Esophagus squamous epithelium (tissue), 5 donors: ENCODE results near the gene MLKL. TPM values are rescaled to one million over a fixed set of nuclear protein-coding genes. Genes with fewer than 3 reads are reported as not detected.

Experiments
- DNase-seq: peaks from one replicate; lab custom pipeline; 2025; lab: John Stamatoyannopoulos, UW
- H3K27ac ChIP-seq, 4 donors: fragments of 200-600 bp; sonication (generic); one replicate each; pipeline ENCODE4 v1.5.1; 2016 to 2019; ENCODE audit warnings: mild to moderate bottlenecking in 1 of 4
- H3K27me3 ChIP-seq, 4 donors: fragments of 200-600 bp; sonication (generic); 1 replicate in 3 of 4; 2 replicates in 1 of 4; pipeline versions ENCODE4 v1.5.1 to v1.6.0; 2017 to 2021; ENCODE audit warnings: antibody characterized with exemption in 1 of 4
- H3K36me3 ChIP-seq, 3 donors: fragments of 200-600 bp; sonication (generic); one replicate each; pipeline ENCODE4 v1.5.1; 2016 to 2019
- H3K4me1 ChIP-seq, 3 donors: fragments of 200-600 bp; sonication (generic); one replicate each; pipeline ENCODE4 v1.5.1; 2017 to 2019
- H3K4me3 ChIP-seq, 4 donors: fragments of 200-600 bp; sonication (generic); 1 replicate in 3 of 4; 2 replicates in 1 of 4; pipeline ENCODE4 v1.5.1; 2016 to 2019; ENCODE audit warnings: mild to moderate bottlenecking in 2 of 4, moderate library complexity in 1 of 4
- H3K9me3 ChIP-seq, 3 donors: fragments of 200-600 bp; sonication (generic); one replicate each; pipeline ENCODE4 v1.5.1; 2016 to 2019
- POLR2A ChIP-seq, 4 donors: fragments of 450-650 bp; IDR thresholded peaks; one replicate each; pipeline ENCODE4 v1.6.1; 2017; ENCODE audit warnings: antibody characterized with exemption in 4 of 4, mild to moderate bottlenecking in 4 of 4, moderate library complexity in 3 of 4
- WGBS, 2 donors: methylation state at CpG; one replicate each; pipeline ENCODE4 v1.1.5; 2018; 5-methylcytosine and 5-hydroxymethylcytosine counted together
- intact Hi-C: fragments of 100-400 bp; cut with DNase I; formaldehyde crosslinking; loops from one replicate; pipeline ENCODE4 v1.15.0; 2022
- total RNA-seq, 4 donors: library from RNA; depleted of rRNA; stranded (reverse); fragments of >200 nt; gene quantifications; one replicate each; pipeline ENCODE4 v1.1.0, GENCODE V29; 2016
- TF ChIP-seq, protein P1 (sequence below), 6 experiments: fragments of 450-650 bp in 4 of 6; fragments of 200-600 bp in 2 of 6; sonication (generic) in 2 of 6; IDR thresholded peaks; one replicate each; pipeline ENCODE4 v1.5.1; 2016 to 2019; ENCODE audit warnings: antibody characterized with exemption in 6 of 6, mild to moderate bottlenecking in 4 of 6, moderate library complexity in 4 of 6
- donor health status: DM: yes; HTN: yes; CAD: no.

The MLKL gene
- total RNA-seq, 4 donors from 2014 or later, result 12.4 to 33.9 (median 22.1) TPM

- no peaks in the 10 kb centered on the region for H3K4me1 ChIP-seq
- H3K27me3 ChIP-seq, result no peaks in the 10 kb centered on the region
- no peak for DNase-seq
- H3K4me3 ChIP-seq, result no peak overlapping the region
- intact Hi-C loops, result no loop called here
- H3K27ac ChIP-seq, result no peak overlapping the region
- H3K9me3 ChIP-seq, result no peaks in the 10 kb centered on the region
- H3K36me3 ChIP-seq, result no peaks in the 10 kb centered on the region
- no peak for TF ChIP-seq POLR2A (IDR thresholded peaks at IDR 0.05)
- TF ChIP-seq, protein P1, sequence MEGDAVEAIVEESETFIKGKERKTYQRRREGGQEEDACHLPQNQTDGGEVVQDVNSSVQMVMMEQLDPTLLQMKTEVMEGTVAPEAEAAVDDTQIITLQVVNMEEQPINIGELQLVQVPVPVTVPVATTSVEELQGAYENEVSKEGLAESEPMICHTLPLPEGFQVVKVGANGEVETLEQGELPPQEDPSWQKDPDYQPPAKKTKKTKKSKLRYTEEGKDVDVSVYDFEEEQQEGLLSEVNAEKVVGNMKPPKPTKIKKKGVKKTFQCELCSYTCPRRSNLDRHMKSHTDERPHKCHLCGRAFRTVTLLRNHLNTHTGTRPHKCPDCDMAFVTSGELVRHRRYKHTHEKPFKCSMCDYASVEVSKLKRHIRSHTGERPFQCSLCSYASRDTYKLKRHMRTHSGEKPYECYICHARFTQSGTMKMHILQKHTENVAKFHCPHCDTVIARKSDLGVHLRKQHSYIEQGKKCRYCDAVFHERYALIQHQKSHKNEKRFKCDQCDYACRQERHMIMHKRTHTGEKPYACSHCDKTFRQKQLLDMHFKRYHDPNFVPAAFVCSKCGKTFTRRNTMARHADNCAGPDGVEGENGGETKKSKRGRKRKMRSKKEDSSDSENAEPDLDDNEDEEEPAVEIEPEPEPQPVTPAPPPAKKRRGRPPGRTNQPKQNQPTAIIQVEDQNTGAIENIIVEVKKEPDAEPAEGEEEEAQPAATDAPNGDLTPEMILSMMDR (IDR thresholded peaks at IDR 0.05), result no peak
- 78 to 82% methylated on average over 12 to 14 of the region's 15 CpGs for WGBS, 2 donors
These were observed 15.7 kb upstream of the MLKL start for GRCh38 chr16:74716355-74716754.

GRCh38 chr16:74713876-74714275, 13.2 kb upstream of the MLKL start:
- H3K4me1 ChIP-seq, result peaks cover 0 to 6% (median 0%) of the 10 kb centered on the region in 3 donors
- no peak overlapping the region for H3K4me3 ChIP-seq
- H3K9me3 ChIP-seq, result no peaks in the 10 kb centered on the region
- DNase-seq, result no peak
- H3K27ac ChIP-seq, result no peak overlapping the region
- H3K27me3 ChIP-seq, result no peaks in the 10 kb centered on the region
- WGBS, 2 donors, result 94% methylated on average over 6 of the region's 10 CpGs; no CpG with 5 or more reads in 1 of the 2 donors
- TF ChIP-seq POLR2A (IDR thresholded peaks at IDR 0.05), result no peak
- TF ChIP-seq, protein P1 (IDR thresholded peaks at IDR 0.05), result no peak
- intact Hi-C loops, result no loop called here
- no peaks in the 10 kb centered on the region for H3K36me3 ChIP-seq

DNA sequence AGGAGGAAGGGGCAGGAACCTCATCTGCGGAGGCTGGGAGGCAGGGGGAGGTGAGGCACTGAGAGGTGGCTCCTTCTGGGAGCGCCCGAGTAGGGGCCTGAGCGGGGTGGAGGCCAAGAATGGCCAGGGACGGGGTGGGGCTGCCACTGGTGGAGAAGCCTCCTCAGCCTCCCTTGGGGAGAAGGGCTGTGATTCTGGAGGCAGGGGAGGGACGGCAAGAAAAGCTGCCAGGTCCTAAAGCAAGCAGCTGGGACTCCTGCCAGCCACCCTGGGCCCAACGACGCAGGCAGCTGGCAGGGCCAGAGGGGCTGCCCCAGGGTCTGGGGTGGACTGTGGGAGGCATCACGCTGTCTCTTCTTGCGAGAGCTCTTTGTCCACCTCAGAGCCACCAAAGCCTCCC, 12.7 kb upstream of the MLKL start:
- no peak for TF ChIP-seq POLR2A (IDR thresholded peaks at IDR 0.05)
- TF ChIP-seq, protein P1 (IDR thresholded peaks at IDR 0.05), result no peak

DNA sequence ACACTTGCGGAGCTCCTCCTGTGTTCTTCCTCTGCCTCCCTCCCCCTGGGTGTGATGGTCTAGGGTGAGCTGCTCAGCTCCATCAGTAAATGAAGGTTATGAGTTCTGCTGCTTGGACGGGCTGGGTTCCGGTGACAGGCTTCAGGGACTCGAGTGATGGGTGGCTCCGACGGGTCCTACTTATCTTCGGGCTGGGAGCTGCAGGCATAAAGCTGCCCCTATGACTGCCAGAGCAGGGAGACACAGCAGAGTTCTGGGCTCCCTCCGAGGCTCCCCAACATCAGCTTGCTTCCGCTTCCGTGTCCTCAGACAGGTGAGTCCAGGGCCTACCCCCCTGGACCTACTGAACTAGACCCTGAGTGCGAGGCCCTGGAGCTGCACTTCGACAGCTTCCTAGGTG, 11.3 kb upstream of the MLKL start:
- intact Hi-C loops, result no loop called here
- DNase-seq, result no peak
- no peak overlapping the region for H3K27ac ChIP-seq
- H3K9me3 ChIP-seq, result no peaks in the 10 kb centered on the region
- H3K4me3 ChIP-seq, result no peak overlapping the region
- WGBS, 2 donors, result 97 to 100% methylated on average over 2 to 7 of the region's 12 CpGs
- peaks cover 0 to 6% (median 0%) of the 10 kb centered on the region in 3 donors for H3K4me1 ChIP-seq
- no peaks in the 10 kb centered on the region for H3K36me3 ChIP-seq
- no peaks in the 10 kb centered on the region for H3K27me3 ChIP-seq
- TF ChIP-seq, protein P1 (IDR thresholded peaks at IDR 0.05), result no peak
- no peak for TF ChIP-seq POLR2A (IDR thresholded peaks at IDR 0.05)

More for the DNA sequence above, 12.7 kb upstream of the MLKL start:
- Histone ChIP-seq H3K4me3 (no peak overlapping the region), H3K9me3 (no peaks in the 10 kb centered on the region), H3K27ac (no peak overlapping the region), H3K36me3 (no peaks in the 10 kb centered on the region), H3K27me3 (no peaks in the 10 kb centered on the region), H3K4me1 (peaks cover 0 to 6% (median 0%) of the 10 kb centered on the region in 3 donors)
- no peak for DNase-seq
- intact Hi-C loops, result no loop called here
- WGBS, 2 donors, result 66 to 80% methylated on average over 4 to 10 of the region's 10 CpGs

- H3K27ac ChIP-seq, result no peak overlapping the region
- no peaks in the 10 kb centered on the region for H3K27me3 ChIP-seq
- WGBS, 2 donors, result 88 to 96% methylated on average over 3 to 7 of the region's 8 CpGs
- H3K9me3 ChIP-seq, result no peaks in the 10 kb centered on the region
- no peak for TF ChIP-seq POLR2A (IDR thresholded peaks at IDR 0.05)
- TF ChIP-seq, protein P1 (IDR thresholded peaks at IDR 0.05), result no peak
- DNase-seq, result no peak
- peaks cover 0 to 6% (median 0%) of the 10 kb centered on the region in 3 donors for H3K4me1 ChIP-seq
- no peaks in the 10 kb centered on the region for H3K36me3 ChIP-seq
- intact Hi-C loops, result no loop called here
- H3K4me3 ChIP-seq, result no peak overlapping the region
These were observed 9.7 kb upstream of the MLKL start for GRCh38 chr16:74710401-74710800.
